HepG2 (cell line): ENCODE measurements around the gene CKS1B. TPM values are rescaled to one million over a fixed set of nuclear protein-coding genes. Genes with fewer than 3 reads are reported as not detected.
A peak's percentile ranks its signal among the peaks of the same experiment; 100 is the strongest.

Source experiments
- CREB1 ChIP-seq, 2 experiments: fragments of 450-650 bp in 1 of 2; IDR thresholded peaks; 2 replicates each; pipeline ENCODE4 v1.6.1; 2016 to 2017; ENCODE audit warnings: control low read depth in 1 of 2, mild to moderate bottlenecking in 1 of 2, missing compliant biosample characterization in 1 of 2, missing genetic modification characterization in 1 of 2
- EP300 ChIP-seq, 3 experiments: sonication (generic) in 1 of 3; formaldehyde crosslinking in 1 of 3; IDR thresholded peaks; 2 replicates each; pipeline versions ENCODE4 v1.5.1 to v1.6.1; 2011 to 2020; ENCODE audit warnings: low read depth in 2 of 3, low read length in 2 of 3, borderline replicate concordance in 1 of 3, improper control_type of control experiment in 1 of 3, mild to moderate bottlenecking in 1 of 3, missing genetic modification reagents in 1 of 3, moderate library complexity in 1 of 3
- HDAC2 ChIP-seq: sonication (generic); formaldehyde crosslinking; IDR thresholded peaks from 2 replicates; pipeline ENCODE4 v1.4.0; 2020; ENCODE audit warnings: missing genetic modification reagents
- HNF1B ChIP-seq: sonication (generic); formaldehyde crosslinking; IDR thresholded peaks from 2 replicates; pipeline ENCODE4 v1.5.1; 2020; ENCODE audit warnings: mild to moderate bottlenecking, moderate library complexity, missing genetic modification reagents
- MTA1 ChIP-seq: sonication (generic); formaldehyde crosslinking; IDR thresholded peaks from 2 replicates; pipeline ENCODE4 v1.4.0; 2020; ENCODE audit warnings: missing genetic modification reagents, mild to moderate bottlenecking, borderline replicate concordance
- NFYC ChIP-seq: IDR thresholded peaks from 2 replicates; pipeline ENCODE4 v1.6.1; 2016; ENCODE audit warnings: missing genetic modification reagents, missing compliant biosample characterization
- RORA ChIP-seq: sonication (generic); formaldehyde crosslinking; IDR thresholded peaks from 2 replicates; pipeline ENCODE4 v1.5.0; 2020; ENCODE audit warnings: mild to moderate bottlenecking, missing genetic modification reagents, moderate library complexity
- THAP11 ChIP-seq: IDR thresholded peaks from 2 replicates; pipeline ENCODE4 v1.6.1; 2016; ENCODE audit warnings: missing biosample characterization, missing genetic modification reagents
- YEATS4 ChIP-seq: sonication (generic); formaldehyde crosslinking; IDR thresholded peaks from 2 replicates; pipeline ENCODE4 v1.4.0; 2020; ENCODE audit warnings: missing genetic modification reagents, borderline replicate concordance
- ZFY ChIP-seq: sonication (generic); formaldehyde crosslinking; IDR thresholded peaks from 2 replicates; pipeline ENCODE4 v1.4.0; 2020; ENCODE audit warnings: missing genetic modification reagents
- ZNF160 ChIP-seq: sonication (generic); formaldehyde crosslinking; IDR thresholded peaks from 2 replicates; pipeline ENCODE4 v1.8.0; 2022; ENCODE audit warnings: mild to moderate bottlenecking, inconsistent platforms, missing genetic modification reagents
- ZNF510 ChIP-seq: sonication (generic); formaldehyde crosslinking; IDR thresholded peaks from 2 replicates; pipeline ENCODE4 v1.4.0; 2020; ENCODE audit warnings: low read depth, mild to moderate bottlenecking, missing genetic modification reagents
- ZNF562 ChIP-seq: sonication (generic); formaldehyde crosslinking; IDR thresholded peaks from 2 replicates; pipeline ENCODE4 v1.8.0; 2022; ENCODE audit warnings: missing genetic modification reagents, borderline replicate concordance
- ZNF747 ChIP-seq: sonication (generic); formaldehyde crosslinking; IDR thresholded peaks from 2 replicates; pipeline ENCODE4 v1.8.1; 2023; ENCODE audit warnings: missing genetic modification reagents, mild to moderate bottlenecking, borderline replicate concordance
- ZNF839 ChIP-seq: sonication (generic); formaldehyde crosslinking; IDR thresholded peaks from 2 replicates; pipeline ENCODE4 v1.4.0; 2020; ENCODE audit warnings: missing genetic modification reagents, mild to moderate bottlenecking, borderline replicate concordance
- ZNF879 ChIP-seq: sonication (generic); formaldehyde crosslinking; IDR thresholded peaks from 2 replicates; pipeline ENCODE4 v1.8.1; 2023; ENCODE audit warnings: missing genetic modification reagents
- ZUFSP ChIP-seq: sonication (generic); formaldehyde crosslinking; IDR thresholded peaks from 2 replicates; pipeline ENCODE4 v1.9.0; 2021; ENCODE audit warnings: missing genetic modification reagents, mild to moderate bottlenecking, borderline replicate concordance
- polyA plus RNA-seq, 8 experiments: library from polyadenylated mRNA; depleted of rRNA in 3 of 8; stranded (reverse) in 7 of 8; unstranded in 1 of 8; fragments of >200 nt; fragmentation: Illumina TruSeq in 4 of 8; extraction: Trizol in 4 of 8; gene quantifications; 2 replicates each; pipeline versions ENCODE4 v1.2.1 to v1.2.3, GENCODE V29; 2011 to 2016; ENCODE audit warnings: low read depth in 4 of 8, missing spikeins in 1 of 8, mixed read lengths in 1 of 8; ENCODE audit not compliant: insufficient read depth in 1 of 8
- total RNA-seq, 5 experiments: library from RNA; depleted of rRNA; stranded (reverse); fragments of >200 nt; fragmentation: Illumina TruSeq; extraction: Trizol; gene quantifications; 2 replicates each; pipeline ENCODE4 v1.2.3, GENCODE V29; 2016; ENCODE audit warnings: low read depth in 1 of 5
- TF ChIP-seq, protein P1 (sequence below): sonication (generic); formaldehyde crosslinking; IDR thresholded peaks from 2 replicates; pipeline ENCODE4 v1.4.0; 2020; ENCODE audit warnings: missing genetic modification reagents, borderline replicate concordance
- TF ChIP-seq, protein P2 (sequence below): sonication (generic); formaldehyde crosslinking; IDR thresholded peaks from 2 replicates; pipeline ENCODE4 v1.5.0; 2020; ENCODE audit warnings: missing genetic modification reagents

The CKS1B gene
- total and polyA plus RNA-seq, 2 of the 13 experiments (the other 11 are each of a cell fraction or from before 2014, with no cell fraction given): 217 to 222 TPM

GRCh38 chr1:154972517-154973343 is 1.8 kb upstream of the CKS1B start (continued):
- TF ChIP-seq, protein P1, sequence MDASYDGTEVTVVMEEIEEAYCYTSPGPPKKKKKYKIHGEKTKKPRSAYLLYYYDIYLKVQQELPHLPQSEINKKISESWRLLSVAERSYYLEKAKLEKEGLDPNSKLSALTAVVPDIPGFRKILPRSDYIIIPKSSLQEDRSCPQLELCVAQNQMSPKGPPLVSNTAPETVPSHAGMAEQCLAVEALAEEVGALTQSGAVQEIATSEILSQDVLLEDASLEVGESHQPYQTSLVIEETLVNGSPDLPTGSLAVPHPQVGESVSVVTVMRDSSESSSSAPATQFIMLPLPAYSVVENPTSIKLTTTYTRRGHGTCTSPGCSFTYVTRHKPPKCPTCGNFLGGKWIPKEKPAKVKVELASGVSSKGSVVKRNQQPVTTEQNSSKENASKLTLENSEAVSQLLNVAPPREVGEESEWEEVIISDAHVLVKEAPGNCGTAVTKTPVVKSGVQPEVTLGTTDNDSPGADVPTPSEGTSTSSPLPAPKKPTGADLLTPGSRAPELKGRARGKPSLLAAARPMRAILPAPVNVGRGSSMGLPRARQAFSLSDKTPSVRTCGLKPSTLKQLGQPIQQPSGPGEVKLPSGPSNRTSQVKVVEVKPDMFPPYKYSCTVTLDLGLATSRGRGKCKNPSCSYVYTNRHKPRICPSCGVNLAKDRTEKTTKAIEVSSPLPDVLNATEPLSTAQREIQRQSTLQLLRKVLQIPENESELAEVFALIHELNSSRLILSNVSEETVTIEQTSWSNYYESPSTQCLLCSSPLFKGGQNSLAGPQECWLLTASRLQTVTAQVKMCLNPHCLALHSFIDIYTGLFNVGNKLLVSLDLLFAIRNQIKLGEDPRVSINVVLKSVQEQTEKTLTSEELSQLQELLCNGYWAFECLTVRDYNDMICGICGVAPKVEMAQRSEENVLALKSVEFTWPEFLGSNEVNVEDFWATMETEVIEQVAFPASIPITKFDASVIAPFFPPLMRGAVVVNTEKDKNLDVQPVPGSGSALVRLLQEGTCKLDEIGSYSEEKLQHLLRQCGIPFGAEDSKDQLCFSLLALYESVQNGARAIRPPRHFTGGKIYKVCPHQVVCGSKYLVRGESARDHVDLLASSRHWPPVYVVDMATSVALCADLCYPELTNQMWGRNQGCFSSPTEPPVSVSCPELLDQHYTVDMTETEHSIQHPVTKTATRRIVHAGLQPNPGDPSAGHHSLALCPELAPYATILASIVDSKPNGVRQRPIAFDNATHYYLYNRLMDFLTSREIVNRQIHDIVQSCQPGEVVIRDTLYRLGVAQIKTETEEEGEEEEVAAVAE: no peak
- peak; percentile 67; the same call in 1 of the 2 replicates for TF ChIP-seq HDAC2 (CRISPR knock-in tag)
- no peak for TF ChIP-seq CREB1 (IDR thresholded peaks at IDR 0.05)
- TF ChIP-seq CREB1 (CRISPR knock-in tag; IDR thresholded peaks at IDR 0.05): peak; percentile 81; the same call in 1 of the 2 replicates
- TF ChIP-seq ZFY (CRISPR knock-in tag): peak; percentile 39
- TF ChIP-seq HNF1B (CRISPR knock-in tag): peak; percentile 83
- TF ChIP-seq EP300 (IDR thresholded peaks at IDR 0.05; ENCODE audit: low read depth in 2 of 2, low read length in 2 of 2): peak; percentile 22 to 69; a peak in 2 of 4 replicates
- peak; percentile 36; the same call in 1 of the 2 replicates for TF ChIP-seq EP300 (CRISPR knock-in tag; IDR thresholded peaks at IDR 0.05; ENCODE audit: borderline replicate concordance)
- TF ChIP-seq ZNF839 (CRISPR knock-in tag): no peak
- no peak for TF ChIP-seq RORA
- TF ChIP-seq NFYC (CRISPR knock-in tag): peak; percentile 48; the same call in 1 of the 2 replicates
- no peak for TF ChIP-seq ZNF510 (CRISPR knock-in tag)
- TF ChIP-seq, protein P2, sequence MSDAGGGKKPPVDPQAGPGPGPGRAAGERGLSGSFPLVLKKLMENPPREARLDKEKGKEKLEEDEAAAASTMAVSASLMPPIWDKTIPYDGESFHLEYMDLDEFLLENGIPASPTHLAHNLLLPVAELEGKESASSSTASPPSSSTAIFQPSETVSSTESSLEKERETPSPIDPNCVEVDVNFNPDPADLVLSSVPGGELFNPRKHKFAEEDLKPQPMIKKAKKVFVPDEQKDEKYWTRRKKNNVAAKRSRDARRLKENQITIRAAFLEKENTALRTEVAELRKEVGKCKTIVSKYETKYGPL (CRISPR knock-in tag): no peak
- no peak for TF ChIP-seq ZNF879
- TF ChIP-seq MTA1 (CRISPR knock-in tag): no peak
- TF ChIP-seq ZUFSP: no peak
- peak; percentile 52; the same call in 1 of the 2 replicates for TF ChIP-seq YEATS4 (CRISPR knock-in tag)
- no peak for TF ChIP-seq ZNF562
- TF ChIP-seq THAP11 (CRISPR knock-in tag): peak; percentile 71
- TF ChIP-seq ZNF747 (CRISPR knock-in tag): no peak
- 0 out of 2 replicates have a peak, but pooled peaks have one; percentile 6 for TF ChIP-seq ZNF160 (CRISPR knock-in tag)
